GM21619 (cell line): Measurements from ENCODE around the gene SEL1L2.
"Not testable (repeated sequence)": the region's sequence is repeated elsewhere in the genome, so short reads cannot be mapped to it uniquely, and the experiment has no call there.

ENCODE experiments used
- ATAC-seq: cut with Tn5 transposase; IDR thresholded peaks from one replicate; pipeline ENCODE4 v1.9.1; 2021; ENCODE audit not compliant: unreplicated experiment

SEL1L2 gene, protein sequence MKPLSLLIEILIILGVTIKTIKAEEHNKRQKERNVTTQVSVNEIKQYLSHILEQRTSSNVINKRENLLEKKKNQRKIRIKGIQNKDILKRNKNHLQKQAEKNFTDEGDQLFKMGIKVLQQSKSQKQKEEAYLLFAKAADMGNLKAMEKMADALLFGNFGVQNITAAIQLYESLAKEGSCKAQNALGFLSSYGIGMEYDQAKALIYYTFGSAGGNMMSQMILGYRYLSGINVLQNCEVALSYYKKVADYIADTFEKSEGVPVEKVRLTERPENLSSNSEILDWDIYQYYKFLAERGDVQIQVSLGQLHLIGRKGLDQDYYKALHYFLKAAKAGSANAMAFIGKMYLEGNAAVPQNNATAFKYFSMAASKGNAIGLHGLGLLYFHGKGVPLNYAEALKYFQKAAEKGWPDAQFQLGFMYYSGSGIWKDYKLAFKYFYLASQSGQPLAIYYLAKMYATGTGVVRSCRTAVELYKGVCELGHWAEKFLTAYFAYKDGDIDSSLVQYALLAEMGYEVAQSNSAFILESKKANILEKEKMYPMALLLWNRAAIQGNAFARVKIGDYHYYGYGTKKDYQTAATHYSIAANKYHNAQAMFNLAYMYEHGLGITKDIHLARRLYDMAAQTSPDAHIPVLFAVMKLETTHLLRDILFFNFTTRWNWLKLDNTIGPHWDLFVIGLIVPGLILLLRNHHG

DNA sequence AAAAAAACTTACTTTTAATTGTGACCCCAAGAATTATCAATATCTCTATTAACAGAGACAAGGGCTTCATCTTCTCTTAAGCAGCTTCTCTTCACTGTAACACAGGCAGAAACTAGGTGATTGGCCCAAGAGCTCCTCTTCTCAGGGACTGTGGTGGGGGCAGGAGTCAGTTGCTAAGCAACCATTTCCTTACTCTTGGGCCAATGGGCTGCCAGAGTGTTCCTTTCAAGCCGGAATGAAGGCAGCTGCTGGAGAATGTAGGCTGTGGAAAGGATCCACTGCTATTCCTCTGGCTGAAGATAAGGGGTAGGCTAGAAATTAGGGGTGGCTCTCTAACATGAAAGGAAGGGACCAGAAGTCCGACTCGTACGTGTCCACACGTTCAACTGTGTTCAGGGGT lies at the start of gene SEL1L2:
Gene SEL1L2 (minus strand): TSS at position 150 of the 400 bp plus-strand sequence. CDS start 80 bp downstream, at position 70.
- ATAC-seq, result no peak

DNA sequence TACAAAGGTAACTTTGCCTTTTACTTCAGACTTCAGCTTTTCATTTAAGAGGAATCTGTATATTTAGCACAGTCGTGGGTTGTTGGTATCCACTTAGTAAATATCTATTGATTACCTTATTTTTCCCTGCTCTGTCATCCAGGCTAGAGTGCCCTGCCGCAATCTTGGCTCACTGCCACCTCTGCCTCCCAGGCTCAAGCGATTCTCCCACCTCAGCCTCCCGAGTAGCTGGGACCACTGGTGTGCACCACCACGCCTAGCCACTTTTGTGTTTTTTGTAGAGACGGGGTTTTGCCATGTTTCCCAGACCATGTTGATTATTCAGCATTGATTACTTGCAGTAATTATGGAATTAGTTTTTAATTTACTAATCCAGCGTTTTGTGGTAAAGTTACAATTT lies 46.2 kb upstream of the SEL1L2 start:
- no peak for ATAC-seq

DNA sequence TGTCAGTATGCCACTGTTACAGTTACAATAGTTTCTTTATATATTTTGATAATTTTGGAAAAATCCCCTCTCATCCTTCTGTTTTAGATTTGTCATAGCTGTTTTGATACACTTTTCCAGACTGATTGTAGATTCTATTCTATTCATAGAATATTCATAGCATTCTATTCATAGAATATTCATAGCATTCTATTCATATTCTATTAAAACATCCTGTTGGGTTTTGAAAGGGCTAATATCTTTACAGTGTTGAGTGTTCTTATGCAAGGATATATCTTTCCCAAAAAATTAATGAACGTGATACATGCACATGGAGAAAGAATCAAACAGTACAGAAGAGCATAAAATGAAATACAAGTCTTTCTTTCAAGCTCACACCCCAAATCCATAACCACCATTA lies 42.9 kb upstream of the SEL1L2 start:
- ATAC-seq, result no peak

DNA sequence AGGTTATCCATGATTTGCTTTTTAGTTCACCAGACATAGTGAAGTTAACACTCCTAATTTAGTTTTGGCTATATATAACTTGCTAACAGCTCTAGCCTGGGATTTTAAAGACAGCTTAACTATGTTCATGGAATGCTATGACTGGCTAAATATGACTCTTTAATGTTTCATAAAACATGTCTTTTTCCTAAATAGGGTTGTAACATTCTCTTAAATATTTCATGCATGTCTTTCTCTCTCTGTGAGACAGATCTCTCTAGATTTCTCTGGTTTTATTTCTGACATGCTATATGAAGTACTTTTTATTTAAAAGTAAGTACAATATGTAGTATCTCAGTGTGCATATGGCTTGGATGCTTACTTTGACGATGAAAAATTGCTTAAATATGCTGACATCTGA lies 40.6 kb upstream of the SEL1L2 start:
- ATAC-seq, result no peak

DNA sequence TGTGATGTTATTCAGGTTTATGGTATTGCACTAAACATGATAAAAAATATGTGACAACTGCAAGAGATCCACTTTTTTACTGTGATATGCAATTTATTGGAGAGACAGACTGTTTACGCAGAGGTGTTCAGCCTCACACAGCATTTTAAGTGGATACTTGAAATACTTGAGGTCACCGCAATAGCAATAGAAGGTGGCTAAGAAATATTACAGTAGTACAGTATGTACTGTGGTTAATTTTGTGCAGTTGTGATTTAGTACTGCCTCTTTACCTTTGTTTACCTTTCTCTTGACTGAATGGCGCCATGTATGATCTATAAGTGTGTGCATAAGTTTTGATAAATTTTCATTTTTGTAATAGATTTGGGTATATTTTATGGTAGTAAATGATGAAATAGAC lies 22.3 kb upstream of the SEL1L2 start:
- ATAC-seq, result no peak

DNA sequence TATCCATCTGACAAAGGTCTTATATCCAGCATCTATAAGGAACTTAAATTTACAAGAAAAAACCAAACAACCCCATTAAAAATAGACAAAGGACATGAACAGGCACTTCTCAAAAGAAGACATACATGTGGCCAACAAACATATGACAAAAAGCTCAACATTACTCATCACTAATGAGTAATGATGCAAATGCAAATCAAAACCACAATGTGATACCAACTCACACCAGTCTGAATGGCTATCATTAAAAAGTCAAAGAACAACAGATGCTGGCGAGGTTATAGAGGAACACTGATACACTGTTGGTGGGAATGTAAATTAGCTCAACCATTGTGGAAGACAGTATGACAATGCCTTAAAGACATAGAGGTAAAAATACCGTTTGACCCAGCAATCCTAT lies 18.8 kb upstream of the SEL1L2 start:
- ATAC-seq, result no peak

DNA sequence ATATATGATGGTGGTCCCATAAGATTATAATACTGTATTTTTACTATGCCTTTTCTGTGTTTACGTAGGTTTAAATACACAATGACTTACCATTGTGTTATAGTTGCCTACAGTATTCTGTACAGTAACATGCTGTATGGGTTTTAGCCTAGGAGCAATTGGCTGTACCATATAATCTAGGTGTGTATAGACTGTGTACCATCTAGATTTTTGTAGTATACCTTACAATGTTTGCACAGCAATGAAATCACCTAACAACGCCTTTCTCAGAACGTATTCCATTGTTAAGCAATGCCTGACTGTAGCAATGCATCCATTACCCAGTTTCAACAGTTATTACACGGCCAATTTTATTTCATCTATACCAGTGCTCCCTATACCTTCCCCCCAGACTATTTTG lies 15.6 kb upstream of the SEL1L2 start:
- ATAC-seq, result no peak

DNA sequence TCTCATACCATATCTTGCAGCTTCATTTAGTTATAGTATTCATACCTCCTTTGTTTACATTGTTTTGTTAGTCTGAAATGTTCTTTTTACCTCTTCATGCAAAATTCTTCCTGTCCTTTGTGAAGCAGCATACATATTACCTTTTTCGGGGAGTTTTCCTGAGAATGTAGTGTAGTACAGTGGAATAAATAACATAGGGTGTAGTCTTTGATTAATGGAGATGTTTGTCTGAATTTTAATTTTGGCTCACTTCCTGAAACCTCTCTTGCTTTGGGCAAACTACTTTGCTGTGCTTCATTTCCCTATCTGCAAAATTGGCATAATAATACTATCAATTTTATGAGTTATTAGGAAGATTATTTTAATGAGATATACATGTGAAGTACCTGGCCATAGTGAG lies 10.5 kb upstream of the SEL1L2 start:
- no peak for ATAC-seq

DNA sequence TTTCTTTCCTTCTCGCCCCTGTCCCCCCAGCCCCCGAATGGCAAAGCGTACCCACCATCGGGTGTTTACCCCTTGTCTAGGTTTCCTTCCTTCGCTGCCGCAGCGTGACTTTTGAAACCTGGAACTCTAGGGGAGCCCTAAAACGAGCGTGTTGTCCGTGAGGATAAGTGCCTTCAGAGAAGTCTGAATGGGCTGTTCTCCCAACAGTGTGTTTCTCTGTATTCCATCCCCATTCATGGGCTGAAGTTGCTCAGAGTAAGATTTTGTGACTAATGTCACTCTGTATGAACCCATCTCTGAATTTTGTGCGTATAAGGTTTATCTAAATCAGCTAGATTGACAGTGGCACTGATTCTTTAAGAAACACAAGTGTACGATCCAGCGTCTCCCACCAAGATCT lies 5.9 kb upstream of the SEL1L2 start:
- ATAC-seq, result no peak

DNA sequence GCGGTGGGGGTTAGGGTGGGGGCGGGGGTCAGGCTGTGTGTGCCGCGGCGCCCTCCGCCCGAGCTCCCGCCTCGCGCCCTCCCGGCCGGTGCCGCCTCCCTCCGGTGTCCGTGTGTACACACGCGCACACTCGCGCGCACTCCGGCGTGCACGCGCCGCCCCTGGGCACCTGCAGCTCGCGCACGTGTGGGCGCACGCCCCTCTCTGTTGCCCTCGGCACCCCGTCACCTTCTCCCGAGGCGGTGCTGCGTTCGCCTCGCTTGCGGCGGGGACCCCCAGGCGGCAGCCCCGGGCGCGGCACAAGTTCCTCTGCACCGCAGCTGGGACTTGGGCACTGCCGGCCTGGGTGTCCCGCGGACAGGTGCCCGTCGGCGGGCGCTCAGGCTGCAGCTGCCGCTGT lies 5.4 kb upstream of the SEL1L2 start:
- no peak for ATAC-seq

DNA sequence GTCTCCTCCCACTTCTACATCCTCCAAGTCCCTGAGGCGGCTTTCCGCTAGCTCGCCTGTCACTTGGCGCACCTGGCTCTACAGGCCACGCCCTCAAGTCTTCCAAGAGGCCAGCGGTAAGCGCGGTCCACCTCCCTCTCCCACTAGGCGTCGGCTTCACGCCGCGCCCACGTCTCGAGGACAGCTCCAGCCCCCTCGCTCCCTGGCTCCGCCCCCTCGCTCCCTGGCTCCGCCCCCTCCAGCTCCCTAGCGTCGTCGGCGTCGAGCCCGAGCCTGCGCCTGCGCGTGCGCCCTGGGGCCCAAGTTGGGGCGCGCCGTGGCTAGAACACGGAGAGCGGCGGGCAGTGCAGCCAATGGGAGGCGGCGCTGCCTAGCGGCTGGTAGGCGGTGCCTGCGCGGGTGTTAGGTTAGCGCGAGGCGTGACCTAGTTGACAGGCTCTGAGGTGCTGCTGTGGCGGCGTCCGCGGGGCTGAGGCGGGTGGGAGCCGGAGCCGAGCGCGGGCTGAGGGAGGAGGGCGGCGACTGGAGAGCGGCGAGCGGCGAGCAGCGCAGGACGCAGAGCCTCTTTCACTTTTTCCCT lies 4.8 kb upstream of the SEL1L2 start, which contains the start of gene MACROD2:
Gene MACROD2 (plus strand): TSS at position 431 of the 580 bp plus-strand sequence.
- ATAC-seq, result no peak

DNA sequence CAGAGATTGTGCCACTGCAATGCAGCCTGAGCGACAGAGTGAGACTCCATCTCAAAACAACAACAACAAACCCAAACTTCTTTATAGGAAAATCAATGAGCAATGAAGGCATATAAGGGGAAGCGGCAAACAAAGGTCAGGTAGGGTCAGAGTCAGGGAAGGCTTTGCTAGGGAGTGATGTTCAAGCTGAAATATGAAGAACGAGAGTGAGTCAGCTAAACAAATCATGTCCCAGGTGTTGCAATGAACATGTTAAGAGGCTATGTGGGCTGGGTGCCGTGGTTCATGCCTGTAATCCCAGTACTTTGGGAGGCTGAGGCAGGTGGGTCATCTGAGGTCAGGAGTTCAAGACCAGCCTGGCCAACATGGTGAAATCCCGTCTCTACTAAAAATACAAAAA lies 1.5 kb upstream of the SEL1L2 start:
- not testable (repeated sequence) for ATAC-seq

DNA sequence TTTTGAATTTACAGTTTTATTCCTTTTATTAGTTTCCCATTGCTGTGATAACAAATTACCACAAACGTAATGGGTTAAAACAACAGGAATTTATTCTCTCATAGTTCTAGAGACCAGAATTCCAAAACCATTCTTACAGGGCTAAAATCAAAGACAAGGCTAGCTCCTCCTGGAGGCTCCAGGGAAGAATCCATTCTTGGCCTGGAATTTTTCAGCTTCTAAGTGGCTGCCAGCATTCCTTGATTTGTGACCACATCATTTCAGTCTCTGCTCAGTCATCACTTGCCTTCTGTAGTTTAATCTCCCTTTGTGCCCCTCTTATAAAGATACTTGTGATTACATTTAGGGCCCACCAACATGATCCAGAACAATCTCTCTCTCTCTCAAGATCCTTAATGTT lies 897 bp upstream of the SEL1L2 start:
- ATAC-seq, result no peak

DNA sequence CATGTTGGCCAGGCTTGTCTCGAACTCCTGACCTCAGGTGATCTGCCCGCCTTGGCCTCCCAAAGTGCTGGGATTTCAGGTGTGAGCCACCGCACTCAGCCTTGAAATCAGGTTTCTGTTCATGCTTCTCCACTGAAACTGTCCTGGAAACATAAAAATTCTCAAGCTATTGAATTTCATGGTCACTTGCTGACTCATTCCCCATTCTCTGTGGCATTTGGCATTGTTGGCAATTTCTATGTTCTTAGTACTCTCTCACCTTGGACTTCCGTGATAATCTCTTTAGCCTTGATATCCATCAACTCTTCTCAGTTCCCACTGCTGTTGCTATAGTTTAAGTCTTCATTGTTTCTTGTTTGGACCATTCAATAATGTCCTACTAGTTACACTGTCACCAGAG lies 6.2 kb downstream of the SEL1L2 start:
- no peak for ATAC-seq

DNA sequence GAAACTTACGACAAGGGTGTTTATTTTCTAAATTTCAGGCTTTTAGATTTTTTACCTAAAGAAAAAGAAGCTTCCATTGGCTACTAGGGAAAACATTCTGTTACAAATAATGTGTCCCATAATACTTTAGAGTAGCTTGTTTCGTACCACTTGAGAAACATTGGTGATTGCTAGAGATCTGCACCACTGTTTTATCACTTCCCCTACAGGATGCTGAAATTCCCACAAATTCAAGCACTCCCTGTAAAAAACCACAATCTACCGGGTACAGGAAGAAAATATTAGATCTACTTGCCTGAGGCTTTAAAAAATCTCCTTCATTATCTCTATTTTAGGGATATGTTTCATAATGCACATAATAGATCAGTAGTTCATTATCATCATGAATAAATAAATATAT lies 29.9 kb downstream of the SEL1L2 start:
- ATAC-seq, result no peak

DNA sequence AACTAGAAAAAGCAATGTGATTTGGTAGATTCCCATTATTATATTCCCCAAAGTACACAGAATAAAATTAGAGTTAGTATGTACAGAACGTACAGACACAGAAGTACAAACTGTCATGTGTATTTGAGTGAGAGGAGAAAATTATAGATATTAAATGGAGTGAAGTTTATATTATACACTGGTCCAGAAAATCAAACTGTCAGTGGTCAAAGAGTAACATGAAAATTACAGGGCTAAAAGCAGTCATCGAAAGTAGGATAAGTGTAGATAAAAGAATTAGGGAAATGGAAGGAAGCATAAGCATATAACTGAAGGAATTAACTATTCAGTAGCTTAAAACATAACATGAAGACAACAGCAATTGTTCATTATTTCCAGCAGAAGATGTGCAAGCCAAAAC lies 30.3 kb downstream of the SEL1L2 start:
- ATAC-seq, result no peak

DNA sequence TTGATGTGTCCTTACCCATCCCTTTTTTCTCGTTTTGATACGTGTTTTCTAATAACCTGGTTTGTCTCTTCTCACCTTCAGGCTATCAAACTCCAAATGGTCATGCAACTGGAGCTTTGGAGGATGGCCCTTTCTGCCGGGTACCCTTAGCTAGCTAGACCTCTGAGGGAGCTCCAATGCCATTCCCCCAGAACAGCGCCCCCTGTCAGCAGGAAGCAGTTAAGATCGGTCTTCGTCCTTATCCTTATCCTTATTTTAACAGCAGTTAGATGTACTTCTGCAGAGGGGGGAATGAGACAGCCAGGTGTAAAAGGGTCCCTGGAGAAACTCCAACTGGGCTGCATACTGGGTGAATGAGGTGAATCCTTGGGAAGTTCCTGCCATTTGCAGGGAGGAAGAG lies 37.2 kb downstream of the SEL1L2 start:
- ATAC-seq, result no peak

DNA sequence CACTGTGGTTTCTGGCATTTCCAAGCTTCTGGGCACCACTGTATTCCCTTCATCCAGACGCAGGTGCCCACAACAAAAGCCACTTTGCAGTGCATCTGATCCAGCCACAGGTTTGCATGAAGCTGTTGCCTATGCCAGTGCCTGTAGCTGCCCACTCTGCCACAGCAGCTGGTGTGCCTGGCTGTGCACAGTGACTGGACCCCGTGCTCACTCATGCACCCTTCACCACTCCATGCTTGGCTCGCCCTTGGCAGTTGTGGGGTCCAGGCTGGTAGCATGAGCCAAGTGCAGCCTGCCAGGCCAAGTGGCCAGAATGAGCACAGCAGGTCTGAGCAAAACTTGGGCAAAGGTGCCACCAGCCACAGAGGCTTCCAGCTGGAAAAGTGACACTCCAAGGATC lies 42.7 kb downstream of the SEL1L2 start:
- no peak for ATAC-seq

DNA sequence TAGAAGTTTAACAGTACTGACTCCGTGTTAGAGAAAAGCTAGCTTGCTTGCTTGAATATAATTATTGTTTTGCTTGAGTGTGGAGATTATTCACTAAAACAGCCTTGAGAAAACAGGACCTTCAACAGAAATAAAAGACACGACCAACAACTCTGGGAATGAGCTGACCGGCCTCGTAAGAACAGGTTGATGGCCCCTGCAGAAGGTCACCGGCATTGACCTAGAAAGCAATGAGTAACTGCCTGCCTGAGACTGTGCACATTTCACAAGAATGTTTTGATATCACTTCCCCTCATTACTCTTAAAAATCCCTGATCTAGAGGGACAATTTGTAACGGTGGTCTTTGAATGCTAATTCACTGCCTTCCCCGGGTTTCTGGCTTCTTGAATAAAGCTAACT lies 49.4 kb downstream of the SEL1L2 start:
- no peak for ATAC-seq

DNA sequence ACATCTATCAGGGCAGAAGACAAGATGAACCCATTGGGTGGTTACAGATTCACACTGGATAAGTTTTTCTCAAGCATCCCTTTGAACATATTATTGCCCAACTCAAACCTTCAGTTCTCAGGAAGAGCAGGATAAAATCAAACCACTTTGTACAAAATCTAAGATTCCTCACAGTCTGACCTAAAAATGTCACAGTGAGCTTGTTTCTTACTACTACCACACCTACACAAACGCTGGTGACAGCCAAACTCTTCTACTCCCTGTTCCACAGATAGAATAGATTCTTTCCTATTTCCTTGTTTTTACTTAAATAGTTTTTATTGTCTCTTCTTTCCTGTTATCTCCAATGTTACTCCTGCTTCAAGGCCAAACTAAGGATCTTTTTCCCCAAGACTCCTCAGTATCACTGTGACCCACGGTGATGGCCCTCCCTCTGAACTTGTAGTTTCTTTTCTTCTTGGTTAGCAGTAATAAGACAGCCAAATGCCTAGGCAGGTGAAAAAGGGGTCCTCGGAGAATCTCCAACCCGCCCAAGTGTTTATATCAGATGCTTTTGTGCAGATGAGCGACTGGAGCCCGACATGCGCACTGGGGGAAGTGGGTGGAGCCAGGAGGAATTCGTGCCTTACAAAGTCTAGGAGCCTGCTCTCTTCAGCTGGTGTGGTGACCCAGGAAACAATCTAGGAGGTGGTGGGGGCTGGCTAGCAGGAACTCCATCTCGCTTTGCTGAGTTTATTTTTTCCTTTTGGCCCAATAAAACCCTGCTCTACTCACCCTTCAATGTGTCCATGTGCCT lies 53.4 kb downstream of the SEL1L2 start:
- ATAC-seq, result no peak
